Fibroblast of lung (primary cell): Measurements from ENCODE around the gene TJP2.

Source experiments
- EZH2 ChIP-seq: IDR thresholded peaks from 2 replicates; pipeline ENCODE4 v1.5.1; 2012; ENCODE audit warnings: low read length, control low read depth, mild to moderate bottlenecking; ENCODE audit errors: missing control alignments
- TF ChIP-seq, protein P1 (sequence below), 2 donors: IDR thresholded peaks in 1 of 2; conservative IDR thresholded peaks in 1 of 2; 1 replicate in 1 of 2; 2 replicates in 1 of 2; pipeline ENCODE4 v1.5.1; 2011 to 2012; ENCODE audit warnings: low read length in 2 of 2, control low read depth in 1 of 2, inconsistent platforms in 1 of 2, low read depth in 1 of 2, mild to moderate bottlenecking in 1 of 2

DNA sequence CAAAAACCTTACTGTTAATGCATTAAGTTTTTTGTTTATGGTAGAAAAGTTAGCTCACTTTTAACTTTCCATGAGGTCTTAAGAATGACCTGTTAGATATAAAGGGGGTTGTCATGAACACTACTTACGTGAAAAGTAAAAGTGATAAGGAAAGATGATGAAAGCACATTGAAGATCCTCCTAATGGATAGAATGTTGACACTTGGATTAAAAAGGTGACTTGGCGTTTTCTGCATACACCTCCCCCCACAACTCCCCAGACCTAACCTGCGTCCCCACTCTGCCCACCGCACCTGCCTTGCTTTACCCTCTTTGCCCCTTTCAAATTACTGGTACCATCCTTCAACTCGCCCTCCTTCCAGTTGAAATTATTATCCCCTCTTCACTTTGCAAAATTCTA is 32.0 kb downstream of the TJP2 start:
- TF ChIP-seq, protein P1, sequence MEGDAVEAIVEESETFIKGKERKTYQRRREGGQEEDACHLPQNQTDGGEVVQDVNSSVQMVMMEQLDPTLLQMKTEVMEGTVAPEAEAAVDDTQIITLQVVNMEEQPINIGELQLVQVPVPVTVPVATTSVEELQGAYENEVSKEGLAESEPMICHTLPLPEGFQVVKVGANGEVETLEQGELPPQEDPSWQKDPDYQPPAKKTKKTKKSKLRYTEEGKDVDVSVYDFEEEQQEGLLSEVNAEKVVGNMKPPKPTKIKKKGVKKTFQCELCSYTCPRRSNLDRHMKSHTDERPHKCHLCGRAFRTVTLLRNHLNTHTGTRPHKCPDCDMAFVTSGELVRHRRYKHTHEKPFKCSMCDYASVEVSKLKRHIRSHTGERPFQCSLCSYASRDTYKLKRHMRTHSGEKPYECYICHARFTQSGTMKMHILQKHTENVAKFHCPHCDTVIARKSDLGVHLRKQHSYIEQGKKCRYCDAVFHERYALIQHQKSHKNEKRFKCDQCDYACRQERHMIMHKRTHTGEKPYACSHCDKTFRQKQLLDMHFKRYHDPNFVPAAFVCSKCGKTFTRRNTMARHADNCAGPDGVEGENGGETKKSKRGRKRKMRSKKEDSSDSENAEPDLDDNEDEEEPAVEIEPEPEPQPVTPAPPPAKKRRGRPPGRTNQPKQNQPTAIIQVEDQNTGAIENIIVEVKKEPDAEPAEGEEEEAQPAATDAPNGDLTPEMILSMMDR (conservative IDR thresholded peaks at IDR 0.05 in 1 of 2, IDR thresholded peaks at IDR 0.05 in 1 of 2; ENCODE audit: low read depth in 1 of 2, low read length in 2 of 2): no peak
- no peak for TF ChIP-seq EZH2
